Measurements from ENCODE around the gene CHCHD6.

The CHCHD6 gene, protein sequence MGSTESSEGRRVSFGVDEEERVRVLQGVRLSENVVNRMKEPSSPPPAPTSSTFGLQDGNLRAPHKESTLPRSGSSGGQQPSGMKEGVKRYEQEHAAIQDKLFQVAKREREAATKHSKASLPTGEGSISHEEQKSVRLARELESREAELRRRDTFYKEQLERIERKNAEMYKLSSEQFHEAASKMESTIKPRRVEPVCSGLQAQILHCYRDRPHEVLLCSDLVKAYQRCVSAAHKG

DNA sequence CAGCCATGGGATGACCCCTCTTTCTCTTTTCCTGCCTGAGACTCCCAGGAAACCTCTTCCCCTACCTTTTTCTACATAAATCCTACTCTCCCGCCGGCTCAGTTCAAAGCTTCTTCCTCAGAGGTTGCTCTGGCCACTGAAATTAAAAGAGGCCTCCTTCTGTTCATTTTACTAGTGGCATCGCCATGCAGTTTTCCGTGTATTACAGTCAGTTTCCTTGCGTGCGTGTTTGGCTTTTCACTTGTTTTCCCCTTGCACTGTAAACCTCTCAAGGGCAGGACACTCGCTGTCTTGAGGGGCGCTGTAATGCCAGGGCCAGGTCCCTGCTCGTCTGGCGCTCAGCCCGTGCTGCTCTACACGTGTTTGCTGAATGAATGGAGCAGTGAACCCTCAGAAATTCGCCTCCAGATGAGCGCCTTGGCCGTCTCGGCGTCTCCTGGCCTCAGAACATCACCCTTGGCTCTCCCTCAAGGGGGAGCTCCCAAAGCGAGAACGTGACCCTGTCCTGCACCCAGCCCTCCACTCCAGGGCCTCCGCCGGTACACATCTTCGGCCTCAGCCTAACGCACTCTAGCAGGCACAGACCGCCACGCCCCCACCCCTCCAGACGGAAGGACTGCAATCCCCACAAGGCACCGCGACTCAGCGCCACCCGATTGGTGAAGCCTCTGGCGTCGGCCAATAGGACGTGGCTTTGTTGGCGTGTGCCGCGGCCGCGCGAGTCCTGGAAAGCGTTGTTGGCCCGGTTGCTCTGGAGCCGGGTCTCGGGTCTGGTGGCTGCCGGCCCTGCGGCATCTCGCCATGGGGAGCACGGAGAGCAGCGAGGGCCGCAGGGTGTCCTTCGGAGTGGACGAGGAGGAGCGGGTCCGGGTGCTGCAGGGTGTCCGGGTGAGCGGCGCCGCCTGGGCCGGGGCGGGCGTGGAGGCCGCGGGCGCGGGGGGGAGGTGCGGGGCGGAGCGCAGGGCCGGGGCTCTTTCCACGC, at the start of gene CHCHD6:
CHCHD6 (plus strand) TSS at position 729 of the 982 bp plus-strand sequence; CDS start at position 802, 73 bp downstream.
- peak within 1 kb of the TSS; percentile 72 for H3K4me3 ChIP-seq (ENCODE audit: low read depth, low read length)

DNA sequence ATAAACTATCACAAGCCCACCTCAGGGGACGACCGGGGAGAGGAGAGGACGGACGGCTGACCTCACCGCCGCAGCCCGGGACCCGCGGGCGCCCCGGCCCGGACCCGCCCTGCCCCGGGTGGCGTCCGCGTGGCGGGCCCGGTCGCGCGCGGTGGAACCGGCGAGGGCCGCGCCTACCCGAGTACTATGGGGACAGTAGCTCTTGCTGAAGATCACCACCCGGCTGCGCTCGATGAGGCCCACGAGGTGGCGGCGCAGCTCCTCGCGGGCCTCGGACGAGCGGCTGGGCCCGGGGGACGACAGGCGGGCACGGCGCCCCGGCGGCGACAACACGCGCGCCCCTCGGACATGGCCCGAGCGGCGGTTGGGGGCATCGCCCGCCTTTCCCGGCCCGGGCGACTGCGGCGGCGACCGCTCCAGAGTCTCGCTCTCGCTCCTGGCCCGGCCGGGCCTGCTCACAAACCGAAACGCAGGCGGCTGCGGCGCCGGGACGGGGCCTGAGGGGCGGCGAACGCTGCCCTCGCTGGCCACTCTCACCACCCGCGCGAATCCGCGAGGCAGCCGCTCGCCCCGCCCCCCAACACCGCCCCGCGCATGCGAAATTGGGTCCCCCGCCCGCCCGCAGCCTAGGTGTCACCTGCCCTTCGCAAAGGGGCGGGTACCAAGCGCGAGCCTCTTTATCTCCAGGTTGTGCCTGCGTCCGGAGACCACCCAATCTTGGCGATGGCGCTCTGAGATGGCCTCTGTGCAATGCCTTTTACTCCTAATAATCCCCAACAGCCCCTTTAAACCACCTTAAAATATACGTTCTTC, 49.3 kb upstream of the CHCHD6 start, which contains the start of gene TXNRD3:
TXNRD3 (minus strand) TSS at position 554 of the 813 bp plus-strand sequence.
- peak within 1 kb of the TSS; percentile 46 for H3K4me3 ChIP-seq (ENCODE audit: low read depth, low read length)

DNA sequence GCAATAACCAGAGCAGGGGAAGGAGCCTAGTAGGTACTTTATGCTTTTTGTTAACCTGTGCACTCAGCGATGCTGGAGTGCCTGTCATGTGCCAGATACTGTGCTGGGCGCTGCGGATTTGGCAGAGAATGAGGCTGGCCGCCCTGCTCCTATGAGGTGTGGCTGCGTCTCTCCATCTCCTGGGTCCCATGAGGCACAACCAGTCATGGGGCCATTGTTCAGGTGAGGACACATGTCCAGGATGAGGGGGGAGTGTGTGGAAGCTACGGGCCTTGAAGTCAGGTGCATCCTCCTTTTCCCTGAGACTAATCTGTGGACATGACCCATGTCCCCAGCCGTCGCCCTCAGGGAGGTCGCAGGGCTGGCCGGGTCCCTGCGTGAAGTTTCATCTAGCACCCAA, 48.2 kb upstream of the CHCHD6 start:
- no peak overlapping the region for H3K4me3 ChIP-seq (ENCODE audit: low read depth, low read length)

DNA sequence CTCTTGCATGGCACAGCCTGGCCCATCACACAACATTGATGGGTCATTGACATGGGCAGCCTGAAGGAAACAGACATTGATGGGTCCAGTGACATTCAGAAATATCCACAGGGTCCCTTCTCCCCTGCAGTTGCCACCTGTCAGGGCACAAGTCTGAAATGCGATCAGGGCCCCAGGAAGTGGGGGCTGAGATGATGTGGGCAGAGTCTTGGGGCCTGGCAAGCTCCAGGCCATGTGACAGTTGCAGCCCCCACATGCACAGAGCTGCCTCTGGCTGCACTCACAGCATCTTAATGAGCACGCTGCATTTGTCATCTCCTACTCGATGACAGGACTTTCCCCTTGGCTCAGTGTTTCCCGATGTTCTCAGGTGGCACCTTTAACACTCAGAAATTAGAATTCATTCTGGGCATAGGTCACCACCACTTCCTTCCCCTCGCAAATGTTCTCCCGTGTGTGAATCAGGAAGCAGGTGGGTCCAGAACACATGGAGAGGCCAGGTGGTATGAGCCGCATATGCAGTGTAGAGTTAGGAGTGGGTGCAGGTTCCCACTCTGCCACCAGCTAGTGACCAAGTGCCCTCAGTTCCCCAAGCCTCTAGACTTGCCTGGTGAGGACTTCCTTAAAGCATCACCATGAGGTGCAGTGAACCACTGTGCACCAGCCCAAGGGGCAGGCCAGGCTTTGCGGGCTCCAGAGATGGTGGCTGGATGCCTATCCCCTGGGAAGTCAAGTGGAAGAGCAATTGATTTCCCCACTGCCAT, 47.5 kb upstream of the CHCHD6 start:
- no peak overlapping the region for H3K4me3 ChIP-seq (ENCODE audit: low read depth, low read length)

DNA sequence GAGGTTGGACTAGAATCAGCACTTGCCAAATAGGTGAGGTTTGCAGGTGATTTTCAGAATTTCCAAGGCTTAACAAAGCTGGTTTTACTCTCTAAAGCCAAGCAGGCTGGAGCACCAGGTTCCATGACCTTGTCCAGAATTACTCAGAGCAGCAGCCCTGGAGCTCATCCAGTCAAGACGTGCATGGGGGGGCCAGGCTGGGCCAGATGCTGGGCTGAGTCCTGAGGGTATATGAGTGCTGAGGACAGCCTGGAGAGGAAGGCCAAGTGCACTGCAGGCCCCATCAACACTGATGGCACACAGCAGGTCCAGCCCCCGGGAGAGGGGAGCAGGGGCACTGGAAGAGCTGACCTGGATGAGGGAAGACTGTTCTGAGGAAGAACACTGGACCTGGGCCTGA, 46.1 kb upstream of the CHCHD6 start:
- H3K4me3 ChIP-seq (ENCODE audit: low read depth, low read length): no peak overlapping the region

GRCh38 chr3:126658584-126658983, 45.5 kb upstream of the CHCHD6 start:
- H3K4me3 ChIP-seq (ENCODE audit: low read depth, low read length): no peak overlapping the region

DNA sequence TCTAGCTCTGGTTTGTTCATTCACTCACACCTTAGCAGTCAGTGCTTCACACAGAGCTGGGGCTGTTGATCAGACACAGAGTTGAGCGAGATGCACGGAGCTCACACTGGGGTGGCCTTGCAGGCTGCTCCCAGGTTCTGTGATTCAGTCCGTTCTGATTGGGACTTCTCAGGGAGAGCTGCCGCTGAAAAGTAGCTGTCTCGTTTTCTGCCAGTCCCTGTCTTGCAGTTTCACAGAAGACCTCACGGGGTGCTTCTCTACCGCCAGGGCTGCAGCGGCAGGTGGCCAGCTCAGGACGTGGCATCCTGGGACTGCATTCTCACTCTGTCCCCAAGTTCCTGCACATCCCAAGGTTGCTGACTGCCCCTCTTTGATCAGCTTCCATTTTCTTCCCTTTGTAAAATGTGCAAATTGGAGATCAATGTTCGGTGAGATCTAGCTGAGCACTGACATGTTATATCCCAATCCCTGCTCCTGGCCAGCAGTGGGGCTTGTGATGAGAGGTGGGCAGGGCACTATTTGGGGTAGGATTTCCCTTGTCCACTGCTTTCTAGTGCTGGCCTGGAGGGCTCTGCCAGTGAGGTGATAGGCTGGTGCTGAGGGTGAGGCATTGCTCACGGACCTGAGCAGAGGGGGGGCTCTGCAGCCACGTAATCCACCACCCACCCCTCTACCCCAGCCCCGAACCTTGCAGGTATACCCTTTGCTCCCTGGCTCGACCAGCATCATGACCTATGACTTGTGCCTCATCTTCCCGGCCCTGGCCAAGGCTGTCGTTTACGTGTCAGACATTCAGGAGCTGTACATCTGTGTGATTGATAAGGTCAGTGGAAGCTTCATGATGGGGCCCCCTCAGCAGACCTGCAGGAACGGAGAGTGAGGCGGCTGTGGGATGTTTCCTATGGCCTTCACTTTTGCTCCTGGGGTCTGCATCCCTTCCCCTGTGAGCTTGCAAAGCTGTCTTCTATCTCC, 43.8 kb upstream of the CHCHD6 start:
- no peak overlapping the region for H3K4me3 ChIP-seq (ENCODE audit: low read depth, low read length)

- no peak overlapping the region for H3K4me3 ChIP-seq (ENCODE audit: low read depth, low read length)
Measured at GRCh38 chr3:126661532-126662364, 42.3 kb upstream of the CHCHD6 start.

GRCh38 chr3:126663257-126663656, 40.8 kb upstream of the CHCHD6 start:
- no peak overlapping the region for H3K4me3 ChIP-seq (ENCODE audit: low read depth, low read length)

DNA sequence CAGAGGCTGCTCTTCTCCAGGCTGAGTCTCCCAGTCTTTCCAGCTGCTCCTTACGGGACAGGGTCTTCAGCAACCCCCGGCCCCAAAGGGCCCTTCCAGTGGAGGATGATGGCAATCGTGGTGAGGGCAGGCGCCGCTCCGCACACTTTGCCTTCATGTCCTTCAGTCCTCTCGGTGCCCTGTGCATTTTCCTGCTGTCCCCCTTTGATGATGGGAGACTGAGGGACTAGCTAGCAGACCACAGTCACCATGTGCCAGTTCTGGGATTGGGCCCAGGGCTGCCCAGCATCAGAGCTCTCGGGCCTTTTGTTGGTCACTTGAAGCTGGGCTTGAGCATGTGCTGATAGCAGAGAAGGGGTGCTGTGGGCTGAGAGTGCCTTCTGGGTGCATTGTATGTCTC, 40.3 kb upstream of the CHCHD6 start:
- no peak overlapping the region for H3K4me3 ChIP-seq (ENCODE audit: low read depth, low read length)

DNA sequence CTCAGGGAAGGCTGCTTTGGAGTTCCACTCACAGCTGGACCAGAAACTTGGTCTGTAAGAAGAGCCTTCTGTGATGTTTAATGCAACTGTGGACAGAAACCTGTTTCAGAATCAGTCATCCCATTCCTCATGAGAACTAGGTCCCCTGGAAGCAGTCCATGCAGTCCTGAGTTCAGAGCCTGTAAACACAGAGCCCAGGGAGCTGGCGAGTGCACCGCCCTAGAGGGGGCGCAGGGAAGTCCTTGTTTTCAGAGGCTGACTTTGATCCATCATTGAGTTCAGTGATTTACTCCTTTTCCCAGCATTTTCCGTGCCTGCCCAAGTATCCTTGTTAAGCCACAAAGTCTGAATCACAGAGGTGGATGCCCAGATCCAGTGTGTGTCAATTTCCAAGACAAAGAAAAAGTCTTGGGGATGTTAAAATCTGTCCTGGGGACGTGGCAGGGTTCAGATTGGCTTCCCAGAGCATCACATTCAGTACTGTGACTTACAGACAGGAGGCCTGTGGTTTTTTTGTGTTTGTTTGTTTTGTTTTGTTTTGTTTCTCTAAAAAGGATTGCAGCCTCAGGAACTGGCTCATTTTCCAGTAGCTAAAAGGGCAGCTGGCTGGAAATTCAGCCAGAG, 39.3 kb upstream of the CHCHD6 start:
- H3K4me3 ChIP-seq (ENCODE audit: low read depth, low read length): no peak overlapping the region

DNA sequence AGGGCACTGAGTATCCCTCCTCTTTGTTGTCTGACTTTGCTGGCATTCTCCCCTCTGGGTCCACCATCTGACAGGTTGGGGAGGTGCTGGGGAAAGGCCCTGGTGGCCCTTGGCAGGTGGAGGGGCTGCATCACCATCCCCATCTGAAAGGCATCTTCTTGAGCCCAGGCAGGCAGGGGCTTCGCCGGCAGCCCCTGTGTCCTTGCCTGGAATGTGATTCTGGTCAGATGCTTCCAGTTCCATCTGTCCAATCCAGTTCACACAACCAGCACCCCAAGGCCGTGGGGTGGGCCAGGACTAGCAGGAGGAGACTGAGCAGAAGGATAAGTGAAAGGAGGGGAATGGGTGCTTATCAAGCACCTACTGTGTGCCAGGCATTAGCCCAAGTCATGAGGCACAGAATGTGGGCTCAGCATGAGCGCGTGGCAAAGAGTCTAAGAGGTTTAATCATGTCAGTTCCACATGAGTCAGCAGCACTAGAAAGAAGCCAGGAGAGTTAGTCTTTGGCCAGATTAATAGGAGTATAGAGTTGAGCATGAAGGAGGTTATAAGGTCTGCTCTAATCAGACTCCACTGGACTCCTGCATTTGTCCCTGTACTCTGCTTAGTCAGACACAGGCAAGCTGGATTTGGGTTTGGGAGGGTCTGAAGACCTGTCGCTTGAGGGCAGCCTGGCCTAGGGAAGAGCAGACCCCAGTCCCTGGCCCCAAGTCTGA, 38.7 kb upstream of the CHCHD6 start:
- H3K4me3 ChIP-seq (ENCODE audit: low read depth, low read length): no peak overlapping the region

- no peak overlapping the region for H3K4me3 ChIP-seq (ENCODE audit: low read depth, low read length)
Measured at GRCh38 chr3:126665959-126666657, 37.9 kb upstream of the CHCHD6 start.

- H3K4me3 ChIP-seq (ENCODE audit: low read depth, low read length): no peak overlapping the region
Measured at GRCh38 chr3:126666658-126667528, 37.1 kb upstream of the CHCHD6 start.

GRCh38 chr3:126667631-126668449, 36.2 kb upstream of the CHCHD6 start:
- H3K4me3 ChIP-seq (ENCODE audit: low read depth, low read length): no peak overlapping the region
